ENCODE data around the gene RPS27. TPM values are rescaled to one million over a fixed set of nuclear protein-coding genes. Genes with fewer than 3 reads are reported as not detected.
"Not testable (repeated sequence)": the region's sequence is repeated elsewhere in the genome, so short reads cannot be mapped to it uniquely, and the experiment has no call there.

The RPS27 gene
- total and polyA plus RNA-seq, 4 donors: 1,054 to 4,447 (median 1,621) TPM

- Histone ChIP-seq H3K36me3 (ENCODE audit: control insufficient read depth, insufficient read depth, low read length) (peaks cover 9% of the 10 kb centered on the region), H3K27me3 (ENCODE audit: control insufficient read depth, insufficient read depth, low read length) (no peaks in the 10 kb centered on the region), H3K4me3 (ENCODE audit: low read depth, low read length) (peak overlapping the region; percentile 78), H3K27ac (ENCODE audit: low read depth, low read length) (peak overlapping the region; percentile 90), H3K9me3 (ENCODE audit: control insufficient read depth, insufficient read depth, low read length) (no peaks in the 10 kb centered on the region), H3K4me1 (ENCODE audit: control insufficient read depth, insufficient read depth, low read length) (peaks cover 24% of the 10 kb centered on the region)
- DNase-seq (ENCODE audit: low read depth in 4 of 6, low spot score in 6 of 6): peak in 2 of 6 donors; percentile 51 to 72
- WGBS (ENCODE audit: insufficient coverage): 14% methylated on average over 5 of the region's 13 CpGs
These were observed 22.2 kb upstream of the RPS27 start for GRCh38 chr1:153968408-153968807.

- no peaks in the 10 kb centered on the region for H3K9me3 ChIP-seq (ENCODE audit: control insufficient read depth, insufficient read depth, low read length)
- H3K4me1 ChIP-seq (ENCODE audit: control insufficient read depth, insufficient read depth, low read length): peaks cover 23% of the 10 kb centered on the region
- no peak overlapping the region for H3K27ac ChIP-seq (ENCODE audit: low read depth, low read length)
- no peak overlapping the region for H3K4me3 ChIP-seq (ENCODE audit: low read depth, low read length)
- WGBS (ENCODE audit: insufficient coverage): 90% methylated on average over 2 of the region's 2 CpGs
- peaks cover 14% of the 10 kb centered on the region for H3K36me3 ChIP-seq (ENCODE audit: control insufficient read depth, insufficient read depth, low read length)
- DNase-seq (ENCODE audit: low read depth in 4 of 6, low spot score in 6 of 6): no peak
- no peaks in the 10 kb centered on the region for H3K27me3 ChIP-seq (ENCODE audit: control insufficient read depth, insufficient read depth, low read length)
These were observed 21.6 kb upstream of the RPS27 start for GRCh38 chr1:153968972-153969371.

GRCh38 chr1:153970346-153970745, 20.2 kb upstream of the RPS27 start:
- WGBS (ENCODE audit: insufficient coverage): 85% methylated on average over 2 of the region's 2 CpGs
- Histone ChIP-seq H3K9me3 (ENCODE audit: control insufficient read depth, insufficient read depth, low read length) (no peaks in the 10 kb centered on the region), H3K27me3 (ENCODE audit: control insufficient read depth, insufficient read depth, low read length) (no peaks in the 10 kb centered on the region), H3K4me1 (ENCODE audit: control insufficient read depth, insufficient read depth, low read length) (peaks cover 20% of the 10 kb centered on the region), H3K4me3 (ENCODE audit: low read depth, low read length) (no peak overlapping the region), H3K27ac (ENCODE audit: low read depth, low read length) (no peak overlapping the region), H3K36me3 (ENCODE audit: control insufficient read depth, insufficient read depth, low read length) (peaks cover 18% of the 10 kb centered on the region)
- no peak for DNase-seq (ENCODE audit: low read depth in 4 of 6, low spot score in 6 of 6)

GRCh38 chr1:153973071-153973470, 17.5 kb upstream of the RPS27 start:
- Histone ChIP-seq H3K4me1 (ENCODE audit: control insufficient read depth, insufficient read depth, low read length) (peaks cover 25% of the 10 kb centered on the region), H3K9me3 (ENCODE audit: control insufficient read depth, insufficient read depth, low read length) (no peaks in the 10 kb centered on the region), H3K36me3 (ENCODE audit: control insufficient read depth, insufficient read depth, low read length) (peaks cover 28% of the 10 kb centered on the region), H3K27ac (ENCODE audit: low read depth, low read length) (no peak overlapping the region), H3K27me3 (ENCODE audit: control insufficient read depth, insufficient read depth, low read length) (no peaks in the 10 kb centered on the region), H3K4me3 (ENCODE audit: low read depth, low read length) (no peak overlapping the region)
- no peak for DNase-seq (ENCODE audit: low read depth in 4 of 6, low spot score in 6 of 6)
- WGBS (ENCODE audit: insufficient coverage): 87% methylated on average over 3 of the region's 3 CpGs

GRCh38 chr1:153973525-153973924, 17.0 kb upstream of the RPS27 start:
- peaks cover 28% of the 10 kb centered on the region for H3K36me3 ChIP-seq (ENCODE audit: control insufficient read depth, insufficient read depth, low read length)
- 75% methylated on average over 7 of the region's 7 CpGs for WGBS (ENCODE audit: insufficient coverage)
- no peaks in the 10 kb centered on the region for H3K9me3 ChIP-seq (ENCODE audit: control insufficient read depth, insufficient read depth, low read length)
- peaks cover 20% of the 10 kb centered on the region for H3K4me1 ChIP-seq (ENCODE audit: control insufficient read depth, insufficient read depth, low read length)
- no peak overlapping the region for H3K27ac ChIP-seq (ENCODE audit: low read depth, low read length)
- H3K4me3 ChIP-seq (ENCODE audit: low read depth, low read length): no peak overlapping the region
- DNase-seq (ENCODE audit: low read depth in 4 of 6, low spot score in 6 of 6): no peak
- no peaks in the 10 kb centered on the region for H3K27me3 ChIP-seq (ENCODE audit: control insufficient read depth, insufficient read depth, low read length)

DNA sequence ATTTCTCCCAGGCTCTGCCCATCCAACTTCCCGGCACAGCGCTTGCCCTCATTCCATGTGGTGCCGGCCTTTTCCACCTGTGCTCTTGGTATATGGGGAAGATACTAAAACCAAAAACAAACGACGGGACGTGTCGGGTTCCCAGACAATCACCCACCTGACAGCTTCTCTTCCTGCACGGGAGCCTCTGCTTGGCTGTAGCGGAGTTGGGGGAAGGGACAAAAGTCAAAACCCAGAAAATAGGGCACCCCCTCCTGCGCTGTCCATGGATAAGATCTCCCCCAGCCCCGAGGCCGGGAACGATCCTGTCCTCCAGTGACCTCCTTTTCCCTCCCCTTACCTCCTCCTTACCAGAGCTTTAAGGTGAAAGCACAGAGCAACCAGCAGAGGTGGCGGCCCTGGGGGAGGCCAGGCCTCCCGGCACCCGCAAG, 13.7 kb upstream of the RPS27 start:
- DNase-seq (ENCODE audit: low read depth in 4 of 6, low spot score in 6 of 6): no peak
- no peaks in the 10 kb centered on the region for H3K9me3 ChIP-seq (ENCODE audit: control insufficient read depth, insufficient read depth, low read length)
- H3K36me3 ChIP-seq (ENCODE audit: control insufficient read depth, insufficient read depth, low read length): peaks cover 30% of the 10 kb centered on the region
- no peaks in the 10 kb centered on the region for H3K27me3 ChIP-seq (ENCODE audit: control insufficient read depth, insufficient read depth, low read length)
- peak overlapping the region; percentile 25 for H3K27ac ChIP-seq (ENCODE audit: low read depth, low read length)
- peak overlapping the region; percentile 87 for H3K4me3 ChIP-seq (ENCODE audit: low read depth, low read length)
- WGBS (ENCODE audit: insufficient coverage): 0% methylated on average over 7 of the region's 16 CpGs
- peaks cover 13% of the 10 kb centered on the region for H3K4me1 ChIP-seq (ENCODE audit: control insufficient read depth, insufficient read depth, low read length)

DNA sequence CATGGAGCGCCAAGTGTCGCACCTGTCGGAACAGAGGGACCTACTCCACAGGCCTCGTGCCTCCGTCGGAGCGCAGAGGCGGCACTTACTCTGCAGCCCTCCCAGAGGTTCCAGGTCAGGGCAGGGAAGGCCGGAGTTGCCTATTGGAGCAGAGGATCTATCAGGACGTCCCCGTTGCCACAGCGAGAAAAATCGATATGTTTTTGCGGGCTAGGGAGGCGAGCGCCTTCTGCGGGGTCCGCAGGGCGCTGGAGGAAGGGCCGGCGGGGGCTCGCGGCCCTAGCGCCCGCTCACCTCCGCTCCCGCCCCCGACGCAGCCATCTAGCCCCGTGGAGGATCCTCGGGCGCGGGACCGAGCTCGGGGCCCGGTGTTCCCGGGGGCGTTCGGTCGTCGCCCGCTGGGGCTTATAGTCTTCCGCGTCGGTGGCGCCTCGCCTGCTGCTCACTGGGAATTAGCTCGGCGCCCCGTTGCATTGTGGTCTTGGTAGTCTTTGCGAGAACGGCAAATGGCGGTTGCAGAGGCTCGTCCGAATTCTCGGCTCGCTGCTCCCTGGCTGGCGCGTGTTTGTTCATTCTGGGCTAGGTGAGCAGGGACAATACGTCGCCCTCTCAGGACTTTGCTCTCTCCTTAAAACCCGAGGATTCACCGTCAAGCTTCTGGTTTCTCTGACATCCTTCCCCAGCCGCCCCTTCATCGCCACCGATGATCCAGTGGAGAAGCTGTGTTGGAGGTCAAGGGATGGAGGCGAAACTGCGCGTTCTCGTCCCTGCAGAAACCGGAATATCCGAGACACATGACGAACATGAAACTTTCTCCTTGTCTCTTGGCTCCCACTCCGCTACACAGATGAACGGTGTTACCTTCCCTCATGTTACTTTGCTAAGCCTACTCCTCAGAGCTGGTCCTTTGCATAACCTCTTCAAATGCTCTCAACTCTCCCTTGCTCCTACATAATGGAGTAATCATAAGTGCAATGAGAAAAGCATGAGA, 13.0 kb upstream of the RPS27 start, which contains the start of gene JTB:
JTB (minus strand) TSS at position 425 of the 991 bp plus-strand sequence; CDS start at position 3, 422 bp downstream.
- H3K9me3 ChIP-seq (ENCODE audit: control insufficient read depth, insufficient read depth, low read length): no peaks in the 10 kb centered on the region
- peaks cover 30% of the 10 kb centered on the region for H3K36me3 ChIP-seq (ENCODE audit: control insufficient read depth, insufficient read depth, low read length)
- WGBS (ENCODE audit: insufficient coverage): under 1% methylated on average over 68 of the region's 75 CpGs
- H3K4me3 ChIP-seq (ENCODE audit: low read depth, low read length): peak within 1 kb of the TSS; percentile 87
- peaks cover 13% of the 10 kb centered on the region for H3K4me1 ChIP-seq (ENCODE audit: control insufficient read depth, insufficient read depth, low read length)
- peak within 1 kb of the TSS; percentile 89 for H3K27ac ChIP-seq (ENCODE audit: low read depth, low read length)
- no peaks in the 10 kb centered on the region for H3K27me3 ChIP-seq (ENCODE audit: control insufficient read depth, insufficient read depth, low read length)
- peak in 5 of 6 donors; percentile 77 to 96 (median 84) for DNase-seq (ENCODE audit: low read depth in 4 of 6, low spot score in 6 of 6)

GRCh38 chr1:153978274-153978909, 12.2 kb upstream of the RPS27 start:
- no peak for DNase-seq (ENCODE audit: low read depth in 4 of 6, low spot score in 6 of 6)
- Histone ChIP-seq H3K9me3 (ENCODE audit: control insufficient read depth, insufficient read depth, low read length) (no peaks in the 10 kb centered on the region), H3K4me3 (ENCODE audit: low read depth, low read length) (peak overlapping the region; percentile 87), H3K27me3 (ENCODE audit: control insufficient read depth, insufficient read depth, low read length) (no peaks in the 10 kb centered on the region), H3K36me3 (ENCODE audit: control insufficient read depth, insufficient read depth, low read length) (peaks cover 27% of the 10 kb centered on the region), H3K27ac (ENCODE audit: low read depth, low read length) (peak overlapping the region; percentile 89), H3K4me1 (ENCODE audit: control insufficient read depth, insufficient read depth, low read length) (peaks cover 13% of the 10 kb centered on the region)
- 73% methylated on average over 4 of the region's 9 CpGs for WGBS (ENCODE audit: insufficient coverage)

- not testable (repeated sequence) for H3K9me3 ChIP-seq (ENCODE audit: control insufficient read depth, insufficient read depth, low read length); H3K27ac ChIP-seq (ENCODE audit: low read depth, low read length); DNase-seq (ENCODE audit: low read depth in 4 of 6, low spot score in 6 of 6); H3K4me3 ChIP-seq (ENCODE audit: low read depth, low read length); H3K27me3 ChIP-seq (ENCODE audit: control insufficient read depth, insufficient read depth, low read length)
- Histone ChIP-seq H3K36me3 (ENCODE audit: control insufficient read depth, insufficient read depth, low read length) (peaks cover 20% of the 10 kb centered on the region), H3K4me1 (ENCODE audit: control insufficient read depth, insufficient read depth, low read length) (peaks cover 13% of the 10 kb centered on the region)
- 94% methylated on average over 7 of the region's 12 CpGs for WGBS (ENCODE audit: insufficient coverage)
These were observed 11.5 kb upstream of the RPS27 start for GRCh38 chr1:153979091-153979490.
